ENCODE measurements around the gene TRIM54. TPM values are rescaled to one million over a fixed set of nuclear protein-coding genes. Genes with fewer than 3 reads are reported as not detected.

Gene TRIM54
- total RNA-seq, 1 experiment from 2014 or later, result 0.99 TPM

DNA sequence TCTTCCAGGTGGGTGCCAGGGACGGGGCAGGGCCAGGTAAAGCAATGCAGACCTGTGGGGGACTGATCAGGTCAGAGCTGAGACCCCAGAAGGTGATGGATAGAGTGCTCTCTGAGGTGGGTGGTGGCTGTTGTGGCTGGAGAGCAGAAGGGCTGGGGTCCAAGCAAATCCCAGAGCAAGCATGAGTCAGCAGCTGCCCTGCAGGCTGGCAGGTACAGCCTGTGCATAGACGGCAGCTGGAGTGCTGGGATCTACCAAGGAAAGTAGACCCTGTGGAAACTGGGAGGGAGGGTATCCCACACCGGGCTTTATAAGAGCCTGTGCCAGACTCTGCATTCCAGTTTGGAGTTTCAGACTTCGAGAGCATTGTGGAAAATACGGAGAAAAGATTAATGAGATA lies 663 bp downstream of the TRIM54 start:
- Mint-ChIP-seq H3K4me3 (ENCODE audit: low read depth, unreplicated experiment) (no peak overlapping the region), H3K27ac (ENCODE audit: unreplicated experiment) (no peak overlapping the region), H3K9me3 (ENCODE audit: low read depth, unreplicated experiment) (no peaks in the 10 kb centered on the region), H3K27me3 (ENCODE audit: unreplicated experiment) (peaks cover 82% of the 10 kb centered on the region), H3K4me1 (ENCODE audit: low read depth, unreplicated experiment) (peaks cover 27% of the 10 kb centered on the region), H3K36me3 (ENCODE audit: insufficient read depth, unreplicated experiment) (no peaks in the 10 kb centered on the region)
- CTCF ChIA-PET, result interaction anchor here (0.5 to 5.6 kb wide), 5 partner anchors 10 to 133 kb away, joined by 3 to 29 read pairs (median 4); no protein-coding TSS in a partner anchor
- BruUV-seq (replicated peaks), result no TSS peak
- intact Hi-C loops (cut with micrococcal nuclease; ENCODE audit: unreplicated experiment), result no loop called here
- TF ChIP-seq, protein P1, sequence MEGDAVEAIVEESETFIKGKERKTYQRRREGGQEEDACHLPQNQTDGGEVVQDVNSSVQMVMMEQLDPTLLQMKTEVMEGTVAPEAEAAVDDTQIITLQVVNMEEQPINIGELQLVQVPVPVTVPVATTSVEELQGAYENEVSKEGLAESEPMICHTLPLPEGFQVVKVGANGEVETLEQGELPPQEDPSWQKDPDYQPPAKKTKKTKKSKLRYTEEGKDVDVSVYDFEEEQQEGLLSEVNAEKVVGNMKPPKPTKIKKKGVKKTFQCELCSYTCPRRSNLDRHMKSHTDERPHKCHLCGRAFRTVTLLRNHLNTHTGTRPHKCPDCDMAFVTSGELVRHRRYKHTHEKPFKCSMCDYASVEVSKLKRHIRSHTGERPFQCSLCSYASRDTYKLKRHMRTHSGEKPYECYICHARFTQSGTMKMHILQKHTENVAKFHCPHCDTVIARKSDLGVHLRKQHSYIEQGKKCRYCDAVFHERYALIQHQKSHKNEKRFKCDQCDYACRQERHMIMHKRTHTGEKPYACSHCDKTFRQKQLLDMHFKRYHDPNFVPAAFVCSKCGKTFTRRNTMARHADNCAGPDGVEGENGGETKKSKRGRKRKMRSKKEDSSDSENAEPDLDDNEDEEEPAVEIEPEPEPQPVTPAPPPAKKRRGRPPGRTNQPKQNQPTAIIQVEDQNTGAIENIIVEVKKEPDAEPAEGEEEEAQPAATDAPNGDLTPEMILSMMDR (IDR thresholded peaks at IDR 0.05; ENCODE audit: unreplicated experiment), result no peak
- no peak for DNase-seq

DNA sequence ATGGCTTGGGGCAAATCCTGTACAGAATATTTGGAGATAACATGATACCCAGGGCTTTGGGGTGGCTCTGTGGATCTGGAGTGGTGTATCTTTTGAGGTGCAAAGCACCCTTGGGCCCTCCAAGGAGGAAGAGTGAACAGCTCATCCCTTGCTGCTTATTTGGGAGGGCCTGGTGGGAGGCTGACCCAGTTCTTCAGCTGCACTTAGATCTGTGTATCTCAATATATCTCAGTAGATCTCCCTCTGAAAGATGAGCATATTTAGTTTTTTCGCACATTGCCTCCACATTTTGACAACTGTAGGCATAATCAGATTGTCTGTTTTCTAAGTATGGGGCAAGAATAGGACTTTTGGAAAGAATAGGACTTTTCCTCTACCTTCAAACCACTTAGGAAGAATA lies 2.8 kb downstream of the TRIM54 start:
- no peak overlapping the region for H3K4me3 Mint-ChIP-seq (ENCODE audit: low read depth, unreplicated experiment)
- BruUV-seq (replicated peaks), result no TSS peak
- no peak overlapping the region for H3K27ac Mint-ChIP-seq (ENCODE audit: unreplicated experiment)
- H3K36me3 Mint-ChIP-seq (ENCODE audit: insufficient read depth, unreplicated experiment), result no peaks in the 10 kb centered on the region
- TF ChIP-seq, protein P1 (IDR thresholded peaks at IDR 0.05; ENCODE audit: unreplicated experiment), result no peak
- peaks cover 20% of the 10 kb centered on the region for H3K4me1 Mint-ChIP-seq (ENCODE audit: low read depth, unreplicated experiment)
- peaks cover 81% of the 10 kb centered on the region for H3K27me3 Mint-ChIP-seq (ENCODE audit: unreplicated experiment)
- no peak for DNase-seq
- CTCF ChIA-PET, result no interaction called here
- intact Hi-C loops (cut with micrococcal nuclease; ENCODE audit: unreplicated experiment), result no loop called here
- no peaks in the 10 kb centered on the region for H3K9me3 Mint-ChIP-seq (ENCODE audit: low read depth, unreplicated experiment)

DNA sequence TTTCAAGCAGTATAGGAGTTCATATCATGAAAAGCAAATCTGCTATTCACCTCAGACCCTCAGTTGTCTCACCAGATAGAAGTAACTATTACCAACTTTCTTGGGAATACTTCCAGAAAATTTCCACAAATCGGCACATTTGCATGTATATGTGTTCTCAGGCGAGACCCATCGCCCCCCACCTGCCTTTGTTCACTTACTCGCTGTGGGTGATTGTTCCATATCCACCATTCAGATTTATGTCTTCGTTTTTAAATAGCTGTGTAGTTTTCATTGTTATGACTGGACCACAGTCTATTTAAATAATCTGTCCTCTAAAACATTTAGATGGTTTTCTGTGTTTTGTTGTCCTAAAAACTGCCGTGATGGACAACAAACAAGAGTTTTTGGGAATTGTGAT lies 3.3 kb downstream of the TRIM54 start:
- DNase-seq, result no peak
- H3K4me1 Mint-ChIP-seq (ENCODE audit: low read depth, unreplicated experiment), result peaks cover 16% of the 10 kb centered on the region
- H3K9me3 Mint-ChIP-seq (ENCODE audit: low read depth, unreplicated experiment), result no peaks in the 10 kb centered on the region
- no peak overlapping the region for H3K27ac Mint-ChIP-seq (ENCODE audit: unreplicated experiment)
- TF ChIP-seq, protein P1 (IDR thresholded peaks at IDR 0.05; ENCODE audit: unreplicated experiment), result no peak
- CTCF ChIA-PET, result no interaction called here
- H3K27me3 Mint-ChIP-seq (ENCODE audit: unreplicated experiment), result peaks cover 77% of the 10 kb centered on the region
- no peaks in the 10 kb centered on the region for H3K36me3 Mint-ChIP-seq (ENCODE audit: insufficient read depth, unreplicated experiment)
- intact Hi-C loops (cut with micrococcal nuclease; ENCODE audit: unreplicated experiment), result no loop called here
- H3K4me3 Mint-ChIP-seq (ENCODE audit: low read depth, unreplicated experiment), result no peak overlapping the region
- BruUV-seq (replicated peaks), result no TSS peak

DNA sequence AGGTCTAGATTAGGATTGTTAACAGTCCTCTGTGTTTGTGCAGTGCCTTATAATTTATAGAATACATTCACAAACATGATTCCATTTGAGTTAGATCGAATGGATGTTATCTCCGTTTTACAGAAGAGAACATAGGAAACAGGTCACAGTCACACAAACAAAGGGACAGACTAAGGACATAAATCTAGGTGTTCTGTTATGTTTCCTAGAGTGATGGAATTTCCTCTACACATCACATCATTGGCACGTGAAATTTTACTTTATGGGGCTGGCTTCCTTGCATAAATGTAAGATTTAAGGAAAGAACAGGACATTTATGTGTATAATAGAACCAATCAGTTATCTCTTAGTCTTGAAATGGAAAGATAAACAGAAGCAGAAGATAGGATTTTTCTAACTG lies 6.4 kb downstream of the TRIM54 start:
- peaks cover 46% of the 10 kb centered on the region for H3K27me3 Mint-ChIP-seq (ENCODE audit: unreplicated experiment)
- BruUV-seq (replicated peaks), result no TSS peak
- intact Hi-C loops (cut with micrococcal nuclease; ENCODE audit: unreplicated experiment), result no loop called here
- DNase-seq, result no peak
- H3K27ac Mint-ChIP-seq (ENCODE audit: unreplicated experiment), result no peak overlapping the region
- CTCF ChIA-PET, result no interaction called here
- H3K36me3 Mint-ChIP-seq (ENCODE audit: insufficient read depth, unreplicated experiment), result no peaks in the 10 kb centered on the region
- no peak overlapping the region for H3K4me3 Mint-ChIP-seq (ENCODE audit: low read depth, unreplicated experiment)
- no peaks in the 10 kb centered on the region for H3K9me3 Mint-ChIP-seq (ENCODE audit: low read depth, unreplicated experiment)
- TF ChIP-seq, protein P1 (IDR thresholded peaks at IDR 0.05; ENCODE audit: unreplicated experiment), result no peak
- H3K4me1 Mint-ChIP-seq (ENCODE audit: low read depth, unreplicated experiment), result peaks cover 22% of the 10 kb centered on the region

Data from Calu3 (cell line).